GM23338 (cell line): ENCODE results near the gene KRTAP1-4. TPM values are rescaled to one million over a fixed set of nuclear protein-coding genes. Genes with fewer than 3 reads are reported as not detected.
"Not testable (repeated sequence)": the region's sequence is repeated elsewhere in the genome, so short reads cannot be mapped to it uniquely, and the experiment has no call there.

Experiments
- ATAC-seq: fragments of 200-7000 bp; cut with Tn5 transposase; 3 replicates; pipeline ENCODE4 v1.9.1; 2020
- DNase-seq: peaks from one replicate; pipeline ENCODE4 v3.0.0-alpha.2; 2015; ENCODE audit warnings: low spot score
- H2AFZ ChIP-seq: fragments of 200-600 bp; sonication (generic); 2 replicates; pipeline ENCODE4 v1.8.0; 2016; ENCODE audit warnings: antibody characterized with exemption, mild to moderate bottlenecking, moderate library complexity
- H3F3A ChIP-seq: fragments of 200-600 bp; sonication (generic); replicated peaks from 2 replicates; pipeline ENCODE4 v1.8.0; 2017; ENCODE audit warnings: antibody characterized with exemption, mixed run types, low read depth
- H3K27ac ChIP-seq: fragments of 200-600 bp; sonication (generic); 2 replicates; pipeline ENCODE4 v1.6.1; 2016; ENCODE audit warnings: low read depth
- H3K27me3 ChIP-seq: fragments of 200-600 bp; sonication (generic); 2 replicates; pipeline ENCODE4 v1.8.0; 2016; ENCODE audit warnings: mild to moderate bottlenecking, mixed run types, moderate library complexity; ENCODE audit not compliant: insufficient read depth
- H3K36me3 ChIP-seq: fragments of 200-600 bp; sonication (generic); 2 replicates; pipeline ENCODE4 v1.8.0; 2016; ENCODE audit warnings: mild to moderate bottlenecking; ENCODE audit not compliant: insufficient read depth
- H3K4me1 ChIP-seq: fragments of 200-600 bp; sonication (generic); 2 replicates; pipeline ENCODE4 v1.8.0; 2016; ENCODE audit warnings: mild to moderate bottlenecking, moderate library complexity; ENCODE audit not compliant: insufficient read depth
- H3K4me2 ChIP-seq: fragments of 200-600 bp; sonication (generic); 2 replicates; pipeline ENCODE4 v1.7.1; 2017; ENCODE audit warnings: mixed run types
- H3K4me3 ChIP-seq: fragments of 200-600 bp; sonication (generic); 2 replicates; pipeline ENCODE4 v1.6.1; 2016; ENCODE audit warnings: mixed run types
- H3K79me2 ChIP-seq: fragments of 200-600 bp; sonication (generic); replicated peaks from 2 replicates; pipeline ENCODE4 v1.8.0; 2017; ENCODE audit warnings: mild to moderate bottlenecking; ENCODE audit not compliant: insufficient read depth
- H3K9me2 ChIP-seq: fragments of 200-600 bp; sonication (generic); 2 replicates; pipeline ENCODE4 v1.8.0; 2017; ENCODE audit not compliant: insufficient read depth
- H4K20me1 ChIP-seq: fragments of 200-600 bp; sonication (generic); replicated peaks from 2 replicates; pipeline ENCODE4 v1.8.0; 2017; ENCODE audit warnings: mild to moderate bottlenecking; ENCODE audit not compliant: insufficient read depth
- H3K27ac Mint-ChIP-seq: 2 replicates; pipeline ENCODE4 v1.8.0; 2020; ENCODE audit warnings: inconsistent platforms, mild to moderate bottlenecking, moderate library complexity, mixed read lengths
- H3K27me3 Mint-ChIP-seq: 3 replicates; pipeline ENCODE4 v1.8.0; 2022; ENCODE audit warnings: low read depth, mild to moderate bottlenecking, moderate library complexity, mixed read lengths, inconsistent platforms; ENCODE audit not compliant: insufficient read depth, poor library complexity
- H3K36me3 Mint-ChIP-seq: 3 replicates; pipeline ENCODE4 v1.8.0; 2021; ENCODE audit warnings: low read depth, mild to moderate bottlenecking, inconsistent platforms, moderate library complexity, mixed read lengths
- H3K4me1 Mint-ChIP-seq: 3 replicates; pipeline ENCODE4 v1.8.0; 2020; ENCODE audit warnings: mild to moderate bottlenecking, inconsistent platforms, mixed read lengths
- H3K4me3 Mint-ChIP-seq: 3 replicates; pipeline ENCODE4 v1.8.0; 2021; ENCODE audit warnings: moderate library complexity, mild to moderate bottlenecking, inconsistent platforms, mixed read lengths
- H3K9me3 Mint-ChIP-seq: 3 replicates; pipeline ENCODE4 v1.8.0; 2020; ENCODE audit warnings: moderate library complexity, mild to moderate bottlenecking, inconsistent platforms, mixed read lengths
- EZH2 ChIP-seq: fragments of 200-600 bp; sonication (generic); IDR thresholded peaks from one replicate; pipeline ENCODE4 v1.8.0; 2017; ENCODE audit warnings: antibody characterized with exemption, mild to moderate bottlenecking, low read depth; ENCODE audit not compliant: unreplicated experiment
- JUNB ChIP-seq: IDR thresholded peaks from one replicate; pipeline ENCODE4 v1.6.1; 2016; ENCODE audit warnings: antibody characterized with exemption; ENCODE audit not compliant: unreplicated experiment
- ZNF114 ChIP-seq: fragments of 250-450 bp; sonication (Bioruptor Pico); IDR thresholded peaks from 2 replicates; pipeline ENCODE4 v1.5.0; 2020; ENCODE audit warnings: mild to moderate bottlenecking, moderate library complexity
- polyA plus RNA-seq: library from polyadenylated mRNA; unstranded; fragments of >200 nt; fragmentation: Nextera tagmentation; extraction: Ambion mirVana; gene quantifications from 2 replicates; pipeline ENCODE4 v1.2.1, GENCODE V29; 2016
- total RNA-seq: library from RNA; depleted of rRNA; stranded (reverse); fragments of >200 nt; shearing (Covaris generic); gene quantifications from 2 replicates; pipeline ENCODE4 v1.2.3, GENCODE V29; 2014
- TF ChIP-seq, protein P1 (sequence below): IDR thresholded peaks from 2 replicates; pipeline ENCODE4 v1.6.1; 2016; ENCODE audit warnings: antibody characterized with exemption
- TF ChIP-seq, protein P2 (sequence below): IDR thresholded peaks from one replicate; pipeline ENCODE4 v1.6.1; 2018; ENCODE audit warnings: antibody characterized with exemption; ENCODE audit not compliant: unreplicated experiment

Gene KRTAP1-4
- total and polyA plus RNA-seq, 2 experiments from 2014 or later: not detected

DNA sequence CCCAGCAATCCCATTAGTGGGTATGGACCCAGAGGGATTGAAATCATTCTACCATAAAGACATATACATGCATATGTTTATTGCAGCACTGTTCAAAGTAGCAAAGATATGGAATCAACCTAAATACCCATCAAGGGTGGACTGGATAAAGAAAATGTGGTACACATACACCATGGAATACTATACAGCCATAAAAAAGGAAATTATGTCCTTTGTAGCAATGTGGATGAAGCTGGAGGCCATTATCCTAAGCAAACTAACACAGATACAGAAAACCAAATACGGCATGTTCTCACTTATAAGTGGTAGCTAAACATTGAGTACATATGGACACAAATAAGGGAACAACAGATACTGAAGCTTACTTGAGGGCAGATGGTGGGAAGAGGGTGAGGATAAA is 27.6 kb upstream of the KRTAP1-4 start (continued):
- TF ChIP-seq, protein P1, sequence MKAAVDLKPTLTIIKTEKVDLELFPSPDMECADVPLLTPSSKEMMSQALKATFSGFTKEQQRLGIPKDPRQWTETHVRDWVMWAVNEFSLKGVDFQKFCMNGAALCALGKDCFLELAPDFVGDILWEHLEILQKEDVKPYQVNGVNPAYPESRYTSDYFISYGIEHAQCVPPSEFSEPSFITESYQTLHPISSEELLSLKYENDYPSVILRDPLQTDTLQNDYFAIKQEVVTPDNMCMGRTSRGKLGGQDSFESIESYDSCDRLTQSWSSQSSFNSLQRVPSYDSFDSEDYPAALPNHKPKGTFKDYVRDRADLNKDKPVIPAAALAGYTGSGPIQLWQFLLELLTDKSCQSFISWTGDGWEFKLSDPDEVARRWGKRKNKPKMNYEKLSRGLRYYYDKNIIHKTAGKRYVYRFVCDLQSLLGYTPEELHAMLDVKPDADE: no peak
- TF ChIP-seq ZNF114 (CRISPR knock-in tag): no peak
- no peak for TF ChIP-seq JUNB
- TF ChIP-seq EZH2: no peak

DNA sequence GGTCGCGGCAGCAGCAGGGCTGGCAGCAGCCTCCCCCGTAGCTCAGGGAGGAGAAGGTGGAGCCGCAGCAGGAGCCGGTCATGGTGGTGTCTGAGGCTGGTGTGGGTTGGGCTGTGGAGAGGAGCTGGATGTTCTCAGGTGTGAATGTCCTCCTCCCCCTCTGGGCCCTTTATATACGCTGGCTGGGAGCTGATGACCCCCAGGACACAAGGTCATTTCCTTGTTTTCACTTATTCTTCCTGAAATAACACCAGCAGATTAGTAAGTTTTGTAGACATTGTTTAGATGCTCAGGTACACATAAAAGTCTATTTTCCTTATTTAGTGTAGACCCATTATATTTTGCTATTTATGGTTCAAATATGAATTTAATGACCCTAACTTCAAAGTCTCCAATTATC is 25.1 kb upstream of the KRTAP1-4 start, which contains the start of gene KRTAP2-2:
Gene KRTAP2-2, minus strand, starts transcription at position 101 of the 400 bp plus-strand sequence. Its CDS starts 19 bp downstream, at position 82.
- not testable (repeated sequence) for H2AFZ ChIP-seq, H3K9me3 Mint-ChIP-seq, H3K79me2 ChIP-seq, H3K27me3 ChIP-seq, H3K36me3 ChIP-seq, H3K9me2 ChIP-seq, H3K27ac ChIP-seq, H4K20me1 ChIP-seq, DNase-seq, H3K4me3 Mint-ChIP-seq, ATAC-seq, H3K27ac Mint-ChIP-seq, H3K4me3 ChIP-seq, H3K36me3 Mint-ChIP-seq, H3K4me1 ChIP-seq, H3K27me3 Mint-ChIP-seq, H3F3A ChIP-seq, H3K4me2 ChIP-seq
- H3K4me1 Mint-ChIP-seq: peaks cover 10% of the 10 kb centered on the region

DNA sequence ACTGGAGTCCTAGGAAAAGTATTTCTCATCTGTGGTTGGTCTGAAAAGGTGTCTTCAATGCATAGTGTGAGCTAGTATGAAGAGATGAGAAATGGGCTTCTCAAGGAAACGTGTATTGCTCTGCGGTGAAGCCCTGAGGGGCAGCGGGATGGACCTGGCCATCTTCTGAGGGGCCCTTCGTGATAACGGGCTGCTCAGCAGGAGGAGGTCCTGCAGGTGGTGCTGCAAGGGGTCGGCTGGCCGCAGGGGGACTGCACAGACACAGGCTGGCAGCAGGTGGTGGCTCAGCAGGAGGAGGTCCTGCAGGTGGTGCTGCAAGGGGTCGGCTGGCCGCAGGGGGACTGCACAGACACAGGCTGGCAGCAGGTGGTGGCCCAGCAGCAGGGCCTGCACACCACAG is 24.6 kb upstream of the KRTAP1-4 start:
- H3K4me1 Mint-ChIP-seq: peaks cover 14% of the 10 kb centered on the region
- not testable (repeated sequence) for H3K9me2 ChIP-seq, H3K4me2 ChIP-seq, H3F3A ChIP-seq, H3K4me3 ChIP-seq, ATAC-seq, H3K9me3 Mint-ChIP-seq, H3K4me3 Mint-ChIP-seq, H4K20me1 ChIP-seq, H3K36me3 Mint-ChIP-seq, DNase-seq, H3K27ac Mint-ChIP-seq, H3K27me3 ChIP-seq, H3K27ac ChIP-seq, H3K36me3 ChIP-seq, H3K27me3 Mint-ChIP-seq, H2AFZ ChIP-seq, H3K79me2 ChIP-seq
- peaks cover 13% of the 10 kb centered on the region for H3K4me1 ChIP-seq

DNA sequence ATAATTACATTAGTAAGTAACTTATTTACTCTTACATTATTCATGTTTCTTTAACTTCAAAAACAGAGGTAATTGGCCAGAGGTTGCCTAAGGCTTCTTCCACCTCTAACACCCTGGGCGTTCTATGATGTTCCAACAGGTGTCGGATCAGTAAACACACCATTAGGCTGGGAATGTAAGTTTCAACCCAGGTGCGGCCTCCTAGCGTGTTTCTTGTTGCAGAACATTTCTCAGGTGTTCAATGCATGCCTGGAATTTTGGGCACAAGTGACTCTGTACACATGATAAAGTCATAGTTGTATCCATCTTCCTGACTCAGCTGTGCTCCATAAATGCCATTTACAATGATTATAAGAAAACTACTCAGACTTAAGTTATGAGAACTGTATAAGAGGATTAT is 24.0 kb upstream of the KRTAP1-4 start:
- Histone ChIP-seq H3F3A (no peaks in the 10 kb centered on the region), H3K9me2 (no peaks in the 10 kb centered on the region), H3K79me2 (no peaks in the 10 kb centered on the region), H3K27ac (no peak overlapping the region), H4K20me1 (no peaks in the 10 kb centered on the region), H3K27me3 (no peaks in the 10 kb centered on the region), H2AFZ (no peak overlapping the region), H3K36me3 (no peaks in the 10 kb centered on the region), H3K4me3 (no peak overlapping the region), H3K4me2 (no peak overlapping the region), H3K4me1 (peaks cover 9% of the 10 kb centered on the region)
- H3K4me1 Mint-ChIP-seq: peaks cover 11% of the 10 kb centered on the region
- DNase-seq: no peak
- H3K27me3 Mint-ChIP-seq: no peaks in the 10 kb centered on the region
- no peak overlapping the region for H3K4me3 Mint-ChIP-seq
- H3K9me3 Mint-ChIP-seq: peaks cover 6% of the 10 kb centered on the region; the same call in 1 of the 3 replicates
- no peak for ATAC-seq
- H3K27ac Mint-ChIP-seq: no peak overlapping the region
- 0 out of 3 replicates have a peak, but pooled peaks cover 3% of the 10 kb centered on the region for H3K36me3 Mint-ChIP-seq
- TF ChIP-seq, protein P2, sequence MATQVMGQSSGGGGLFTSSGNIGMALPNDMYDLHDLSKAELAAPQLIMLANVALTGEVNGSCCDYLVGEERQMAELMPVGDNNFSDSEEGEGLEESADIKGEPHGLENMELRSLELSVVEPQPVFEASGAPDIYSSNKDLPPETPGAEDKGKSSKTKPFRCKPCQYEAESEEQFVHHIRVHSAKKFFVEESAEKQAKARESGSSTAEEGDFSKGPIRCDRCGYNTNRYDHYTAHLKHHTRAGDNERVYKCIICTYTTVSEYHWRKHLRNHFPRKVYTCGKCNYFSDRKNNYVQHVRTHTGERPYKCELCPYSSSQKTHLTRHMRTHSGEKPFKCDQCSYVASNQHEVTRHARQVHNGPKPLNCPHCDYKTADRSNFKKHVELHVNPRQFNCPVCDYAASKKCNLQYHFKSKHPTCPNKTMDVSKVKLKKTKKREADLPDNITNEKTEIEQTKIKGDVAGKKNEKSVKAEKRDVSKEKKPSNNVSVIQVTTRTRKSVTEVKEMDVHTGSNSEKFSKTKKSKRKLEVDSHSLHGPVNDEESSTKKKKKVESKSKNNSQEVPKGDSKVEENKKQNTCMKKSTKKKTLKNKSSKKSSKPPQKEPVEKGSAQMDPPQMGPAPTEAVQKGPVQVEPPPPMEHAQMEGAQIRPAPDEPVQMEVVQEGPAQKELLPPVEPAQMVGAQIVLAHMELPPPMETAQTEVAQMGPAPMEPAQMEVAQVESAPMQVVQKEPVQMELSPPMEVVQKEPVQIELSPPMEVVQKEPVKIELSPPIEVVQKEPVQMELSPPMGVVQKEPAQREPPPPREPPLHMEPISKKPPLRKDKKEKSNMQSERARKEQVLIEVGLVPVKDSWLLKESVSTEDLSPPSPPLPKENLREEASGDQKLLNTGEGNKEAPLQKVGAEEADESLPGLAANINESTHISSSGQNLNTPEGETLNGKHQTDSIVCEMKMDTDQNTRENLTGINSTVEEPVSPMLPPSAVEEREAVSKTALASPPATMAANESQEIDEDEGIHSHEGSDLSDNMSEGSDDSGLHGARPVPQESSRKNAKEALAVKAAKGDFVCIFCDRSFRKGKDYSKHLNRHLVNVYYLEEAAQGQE: no peak
